ENCODE results near the gene AHCYL1. TPM values are rescaled to one million over a fixed set of nuclear protein-coding genes. Genes with fewer than 3 reads are reported as not detected.

The AHCYL1 gene
- total RNA-seq, 2 donors from 2014 or later, result 42.9 to 55.7 TPM

GRCh38 chr1:109971559-109971958 lies 13.0 kb upstream of the AHCYL1 start:
- ATAC-seq (no peak), DNase-seq (no peak)
- intact Hi-C loops (cut with DNase I), result loop anchor here in 1 of 2 donors (10.0 kb wide), 1 partner anchor 57 kb away; the partner anchor contains the start of gene CSF1

- no peak for ATAC-seq
- intact Hi-C loops (cut with DNase I), result loop anchor here in 1 of 2 donors (10.0 kb wide), 1 partner anchor 59 kb away; the partner anchor contains the start of gene CSF1
- DNase-seq, result no peak
Measured at GRCh38 chr1:109974191-109974590, 10.4 kb upstream of the AHCYL1 start.

- DNase-seq, result no peak
- ATAC-seq, result peak; percentile 10 to 26
- intact Hi-C loops (cut with DNase I), result loop anchor here in 1 of 2 donors (10.0 kb wide), 1 partner anchor 61 kb away; the partner anchor contains the start of gene CSF1
Measured at GRCh38 chr1:109975718-109976117, 8.8 kb upstream of the AHCYL1 start.

GRCh38 chr1:109976762-109977161 lies 7.8 kb upstream of the AHCYL1 start:
- intact Hi-C loops (cut with DNase I), result loop anchor here in 1 of 2 donors (10.0 kb wide), 1 partner anchor 62 kb away; the partner anchor contains the start of gene CSF1
- DNase-seq (no peak), ATAC-seq (no peak)

GRCh38 chr1:109977225-109977624 lies 7.3 kb upstream of the AHCYL1 start:
- intact Hi-C loops (cut with DNase I), result loop anchor here in 1 of 2 donors (10.0 kb wide), 1 partner anchor 62 kb away; the partner anchor contains the start of gene CSF1
- peak; percentile 48 for DNase-seq
- ATAC-seq, result peak; percentile 4 to 62

- ATAC-seq (peak; percentile 58 to 60), DNase-seq (peak; percentile 66)
- intact Hi-C loops (cut with DNase I), result loop anchor here in 1 of 2 donors (10.0 kb wide), 1 partner anchor 63 kb away; the partner anchor contains the start of gene CSF1
Measured at GRCh38 chr1:109977657-109978378, 6.7 kb upstream of the AHCYL1 start.

- intact Hi-C loops (cut with DNase I), result loop anchor here in 1 of 2 donors (10.0 kb wide), 1 partner anchor 64 kb away; the partner anchor contains the start of gene CSF1
- no peak for DNase-seq
- no peak for ATAC-seq
Measured at GRCh38 chr1:109978761-109979488, 5.6 kb upstream of the AHCYL1 start.

GRCh38 chr1:109979489-109980091 lies 5.0 kb upstream of the AHCYL1 start:
- intact Hi-C loops (cut with DNase I), result loop anchor here (5.0 to 10.0 kb wide), 6 partner anchors 52 to 435 kb away; partner anchors contain the start of genes CSF1 (in 1 of the 2) and GNAI3 (in 1 of the 2)
- ATAC-seq, result no peak
- DNase-seq, result peak; percentile 48

- intact Hi-C loops (cut with DNase I), result loop anchor here (5.0 to 10.0 kb wide), 5 partner anchors 53 to 436 kb away; partner anchors contain the start of gene GNAI3 (in 1 of the 2)
- DNase-seq (no peak), ATAC-seq (no peak)
Measured at GRCh38 chr1:109980324-109981003, 4.1 kb upstream of the AHCYL1 start.

- DNase-seq (no peak), ATAC-seq (no peak)
- intact Hi-C loops (cut with DNase I), result loop anchor here (5.0 to 10.0 kb wide), 5 partner anchors 54 to 436 kb away; partner anchors contain the start of gene GNAI3 (in 1 of the 2)
Measured at GRCh38 chr1:109981004-109981335, 3.6 kb upstream of the AHCYL1 start.

GRCh38 chr1:109983380-109984189 lies 980 bp upstream of the AHCYL1 start:
- DNase-seq (no peak), ATAC-seq (no peak)
- intact Hi-C loops (cut with DNase I), result loop anchor here (1.0 to 10.0 kb wide), 7 partner anchors 56 to 439 kb away; partner anchors contain the start of gene GNAI3 (in 1 of the 2)

- intact Hi-C loops (cut with DNase I), result loop anchor here (1.0 to 10.0 kb wide), 7 partner anchors 57 to 439 kb away; partner anchors contain the start of gene GNAI3 (in 1 of the 2)
- DNase-seq, result no peak
Measured at GRCh38 chr1:109984190-109984455, 442 bp upstream of the AHCYL1 start.

GRCh38 chr1:109985247-109986053 lies 885 bp downstream of the AHCYL1 start:
- ATAC-seq (no peak), DNase-seq (no peak)
- intact Hi-C loops (cut with DNase I), result loop anchor here (2.0 to 10.0 kb wide), 3 partner anchors 209 to 441 kb away; partner anchors contain the start of gene GNAI3 (in 1 of the 2)

More at GRCh38 chr1:109984190-109984455, 442 bp upstream of the AHCYL1 start:
- ATAC-seq, result peak; percentile 14 to 29

- DNase-seq (no peak), ATAC-seq (no peak)
- intact Hi-C loops (cut with DNase I), result loop anchor here (10.0 kb wide), 2 partner anchors 341 to 441 kb away; partner anchors contain the start of gene GNAI3 (in 1 of the 2)
Measured at GRCh38 chr1:109986054-109986444, 1.5 kb downstream of the AHCYL1 start.

- DNase-seq (no peak), ATAC-seq (no peak)
- intact Hi-C loops (cut with DNase I), result loop anchor here (10.0 kb wide), 2 partner anchors 344 to 444 kb away; partner anchors contain the start of gene GNAI3 (in 1 of the 2)
Measured at GRCh38 chr1:109988349-109988914, 3.9 kb downstream of the AHCYL1 start.

Data from left cardiac atrium (tissue), 4 donors.